ENCODE results near the gene WNT3.

GRCh38 chr17:46817151-46817900 is 1.2 kb downstream of the WNT3 start:
- TF ChIP-seq CTCF (IDR thresholded peaks at IDR 0.05) (no peak), EZH2phosphoT487 (IDR thresholded peaks at IDR 0.05) (no peak)

Measured in neural progenitor cell (in vitro differentiated cells).